CD4-positive, alpha-beta T cell treated with Interleukin-4 for 1 hour (primary cell): ENCODE results near the gene CLIC1.

Source experiments
- DNase-seq, 2 donors: peaks; one replicate each; pipeline ENCODE4 v3.0.0-alpha.2; 2020 to 2022

CLIC1 gene

DNA sequence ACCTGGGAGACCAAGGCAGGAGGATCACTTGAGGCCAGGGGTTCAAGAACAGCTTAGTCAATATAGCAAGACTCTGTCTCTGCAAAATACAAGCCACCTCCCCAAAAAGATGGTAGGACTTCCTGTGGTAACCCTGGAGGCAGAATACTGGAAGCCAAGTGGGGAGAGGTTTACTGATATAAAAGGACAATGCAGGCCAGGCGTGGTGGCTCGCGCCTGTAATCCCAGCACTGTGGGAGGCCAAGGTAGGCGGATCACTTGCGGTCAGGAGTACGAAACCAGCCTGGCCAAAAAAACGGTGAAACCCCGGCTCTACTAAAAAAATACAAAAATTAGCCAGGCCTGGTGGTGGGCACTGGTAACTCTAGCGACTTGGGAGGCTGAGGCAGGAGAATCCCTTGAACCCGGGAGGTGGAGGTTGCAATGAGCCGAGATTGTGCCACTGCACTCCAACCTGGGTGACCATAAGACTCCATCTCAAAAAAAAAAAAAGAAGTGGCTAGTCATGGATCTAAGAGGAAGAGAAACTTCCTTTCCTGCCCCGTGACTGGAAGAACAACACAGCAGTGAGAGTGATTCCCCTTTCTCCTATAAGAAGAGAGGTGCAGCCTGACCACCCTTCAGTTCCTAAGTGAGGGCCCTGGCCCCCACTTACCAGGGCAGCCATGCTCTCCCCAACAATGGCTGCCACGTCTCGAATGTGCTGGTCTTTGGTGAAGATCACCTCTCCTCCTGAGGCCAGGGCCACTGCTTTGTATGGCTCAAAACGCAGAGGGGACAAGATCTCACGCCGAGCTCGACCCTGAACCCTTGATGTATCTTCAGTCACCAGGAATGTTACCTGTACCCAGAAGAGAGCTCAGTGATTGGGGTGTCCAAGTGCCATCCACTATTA lies 32.3 kb upstream of the CLIC1 start:
- no peak for DNase-seq

GRCh38 chr6:31767096-31767645 lies 30.8 kb upstream of the CLIC1 start:
- DNase-seq = no peak

DNA sequence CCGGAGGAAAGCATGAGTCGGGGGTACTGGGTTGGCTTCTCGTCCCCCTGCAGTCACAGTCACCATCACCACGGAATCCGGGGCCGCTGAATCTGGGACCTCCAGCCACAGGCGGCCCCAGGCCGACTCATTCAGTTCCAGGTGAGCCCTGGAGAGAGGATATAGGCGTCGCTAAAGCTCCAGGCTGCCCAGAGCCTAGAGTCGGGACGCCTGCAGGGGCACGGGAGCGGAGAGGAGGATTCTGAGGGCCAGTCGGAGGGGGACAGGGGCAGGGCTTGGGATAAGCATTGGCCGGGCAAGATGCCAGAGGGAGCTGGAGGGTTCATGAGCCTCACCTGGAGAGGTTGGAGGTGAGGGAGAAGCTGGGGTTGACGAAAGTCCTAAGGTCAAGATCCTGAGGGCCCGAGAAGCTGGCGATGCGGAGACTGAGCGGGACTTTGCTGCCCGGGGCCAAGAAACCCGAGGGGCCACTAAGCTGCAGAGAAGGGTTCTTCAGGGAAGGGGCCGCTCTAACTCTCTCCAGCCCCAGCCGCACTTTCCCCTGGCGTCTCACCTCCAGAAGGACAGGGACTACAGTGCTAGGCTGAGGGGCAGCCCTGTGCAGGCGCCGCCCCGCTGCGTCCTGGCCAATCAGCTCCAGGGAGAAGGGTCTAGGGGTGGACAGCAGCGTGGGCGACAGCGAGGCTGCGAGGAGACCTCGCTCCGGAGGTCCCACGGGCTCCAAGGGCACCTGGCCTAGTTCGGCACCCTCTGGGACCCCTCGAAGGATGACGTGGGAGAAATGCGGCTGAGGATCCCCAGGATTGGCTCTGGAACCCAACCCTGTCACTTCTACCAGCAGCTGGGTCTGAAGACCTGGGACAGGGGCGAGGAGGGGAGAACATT lies 29.8 kb upstream of the CLIC1 start:
- DNase-seq = no peak

- DNase-seq = no peak
Measured at GRCh38 chr6:31765559-31765909, 29.2 kb upstream of the CLIC1 start.

DNA sequence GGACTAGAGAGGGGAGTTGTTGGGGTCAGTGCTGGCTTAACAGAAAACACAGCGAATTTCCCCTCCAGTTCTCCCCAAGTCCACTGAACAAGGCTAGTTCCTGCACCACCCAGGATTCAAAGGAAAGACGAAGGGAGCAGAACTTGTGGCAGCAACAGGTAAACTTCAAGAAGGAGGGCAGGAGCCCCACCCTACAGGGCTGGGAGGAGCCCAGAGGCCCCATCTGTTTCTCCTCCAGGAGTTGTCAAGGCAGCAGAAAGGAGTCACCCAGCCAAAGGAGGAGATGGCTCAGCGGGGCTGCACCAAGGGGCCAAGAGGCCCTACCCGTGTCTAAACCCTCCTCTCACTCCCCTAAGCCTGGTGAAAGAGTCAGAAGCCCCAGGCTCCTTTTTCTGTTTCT lies 27.9 kb upstream of the CLIC1 start:
- no peak for DNase-seq

GRCh38 chr6:31763619-31763940 lies 27.2 kb upstream of the CLIC1 start:
- DNase-seq = no peak

- no peak for DNase-seq
Measured at GRCh38 chr6:31762878-31763618, 26.7 kb upstream of the CLIC1 start.

GRCh38 chr6:31762356-31762755 lies 26.0 kb upstream of the CLIC1 start, which contains the start of gene SAPCD1:
SAPCD1 (plus strand) TSS chr6:31762656; CDS start chr6:31763055, 399 bp downstream.
- DNase-seq = no peak

- DNase-seq = no peak
Measured at GRCh38 chr6:31761343-31761742, 25.0 kb upstream of the CLIC1 start.

DNA sequence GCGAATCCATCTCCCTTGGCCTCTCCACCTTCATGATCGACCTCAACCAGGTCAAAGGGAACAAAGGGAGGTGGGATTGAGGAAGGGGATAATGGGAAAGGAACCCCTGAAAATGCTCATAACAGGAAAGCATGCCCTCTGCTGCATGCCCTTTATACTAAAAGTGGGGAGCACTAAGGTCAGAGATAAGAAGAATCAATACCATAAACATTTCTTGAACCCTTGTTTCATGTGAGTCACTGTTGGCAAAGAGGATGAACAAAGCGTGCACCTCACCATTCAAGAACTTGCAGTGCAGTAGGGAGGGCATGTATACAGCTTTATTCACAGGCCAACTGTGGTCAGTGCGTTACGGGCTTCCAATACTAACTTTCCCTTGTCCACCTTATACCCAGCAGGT lies 24.5 kb upstream of the CLIC1 start:
- DNase-seq = no peak

DNA sequence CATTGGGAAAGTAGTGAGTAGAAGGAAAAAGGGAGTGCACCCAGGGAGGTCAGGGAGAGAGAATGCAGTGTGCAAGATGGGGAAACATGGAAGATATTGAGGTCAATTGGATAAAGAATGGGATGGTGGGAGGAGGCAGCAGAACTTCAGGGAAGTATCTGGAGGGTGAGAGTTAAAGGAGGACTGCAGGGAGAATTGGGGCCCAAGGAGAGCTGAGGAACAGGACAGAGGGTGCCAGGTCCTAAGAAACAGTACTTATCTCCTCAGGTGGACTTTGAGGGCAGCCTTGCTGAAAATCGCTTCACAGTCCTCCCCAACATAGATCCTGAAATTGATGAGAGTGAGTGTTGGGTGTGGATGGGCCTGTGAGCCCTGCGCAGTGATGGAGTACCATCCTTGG lies 22.0 kb upstream of the CLIC1 start:
- no peak for DNase-seq

- DNase-seq = no peak
Measured at GRCh38 chr6:31752739-31753319, 16.5 kb upstream of the CLIC1 start.

- no peak for DNase-seq
Measured at GRCh38 chr6:31750411-31751022, 14.2 kb upstream of the CLIC1 start.

DNA sequence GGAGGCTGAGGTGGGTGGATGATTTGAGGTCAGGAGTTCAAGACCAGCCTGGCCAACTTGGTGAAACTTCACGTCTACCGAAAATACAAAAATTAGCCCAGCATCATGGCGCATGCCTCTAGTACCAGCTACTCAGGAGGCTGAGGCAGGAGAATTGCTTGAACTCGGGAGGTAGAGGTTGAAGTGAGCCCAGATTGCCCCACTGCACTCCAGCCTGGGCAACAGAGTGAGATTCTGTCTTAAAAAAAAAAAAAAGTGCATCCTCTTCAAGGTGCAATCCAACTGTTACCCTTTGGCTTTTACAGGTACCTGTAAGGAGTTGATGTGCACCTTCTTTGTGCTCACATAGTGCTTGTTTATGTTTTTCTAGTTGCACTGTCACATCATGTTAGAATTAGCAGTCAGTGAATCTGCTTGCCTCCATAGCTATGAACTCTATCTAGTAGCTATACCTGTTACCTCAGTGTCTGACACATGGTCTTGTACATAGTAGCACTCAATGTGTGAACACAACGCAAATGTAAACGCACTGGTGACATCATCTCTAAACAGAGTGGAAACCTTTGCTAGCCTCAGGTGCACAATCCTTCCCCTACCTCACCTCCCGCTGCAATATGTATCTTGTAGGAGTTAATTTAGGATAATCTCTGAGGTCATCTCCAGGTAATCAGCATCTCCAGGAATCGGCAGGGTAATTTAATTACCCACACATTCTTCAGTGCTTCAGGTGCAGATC lies 13.1 kb upstream of the CLIC1 start:
- DNase-seq = no peak

GRCh38 chr6:31744422-31744821 lies 8.1 kb upstream of the CLIC1 start:
- DNase-seq = no peak

- no peak for DNase-seq
Measured at GRCh38 chr6:31742894-31743293, 6.6 kb upstream of the CLIC1 start.

DNA sequence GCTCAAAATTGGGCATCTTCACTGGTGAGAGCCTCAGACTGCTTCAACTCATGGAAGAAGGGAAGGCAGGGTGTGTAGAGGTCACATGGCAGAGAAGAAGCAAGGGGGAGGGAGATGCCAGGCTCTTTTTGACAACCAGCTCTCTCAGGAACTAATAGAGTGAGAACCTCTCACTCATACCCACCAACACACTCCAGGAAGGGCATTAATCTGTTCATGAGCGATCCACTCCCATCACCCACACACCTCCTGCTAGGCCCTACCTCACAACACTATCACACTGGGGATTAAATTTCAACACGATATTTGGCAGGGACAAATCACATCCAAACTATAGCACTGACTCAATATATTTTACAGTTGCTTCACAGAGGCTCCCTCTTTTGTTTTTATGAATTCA lies 5.5 kb upstream of the CLIC1 start:
- no peak for DNase-seq

DNA sequence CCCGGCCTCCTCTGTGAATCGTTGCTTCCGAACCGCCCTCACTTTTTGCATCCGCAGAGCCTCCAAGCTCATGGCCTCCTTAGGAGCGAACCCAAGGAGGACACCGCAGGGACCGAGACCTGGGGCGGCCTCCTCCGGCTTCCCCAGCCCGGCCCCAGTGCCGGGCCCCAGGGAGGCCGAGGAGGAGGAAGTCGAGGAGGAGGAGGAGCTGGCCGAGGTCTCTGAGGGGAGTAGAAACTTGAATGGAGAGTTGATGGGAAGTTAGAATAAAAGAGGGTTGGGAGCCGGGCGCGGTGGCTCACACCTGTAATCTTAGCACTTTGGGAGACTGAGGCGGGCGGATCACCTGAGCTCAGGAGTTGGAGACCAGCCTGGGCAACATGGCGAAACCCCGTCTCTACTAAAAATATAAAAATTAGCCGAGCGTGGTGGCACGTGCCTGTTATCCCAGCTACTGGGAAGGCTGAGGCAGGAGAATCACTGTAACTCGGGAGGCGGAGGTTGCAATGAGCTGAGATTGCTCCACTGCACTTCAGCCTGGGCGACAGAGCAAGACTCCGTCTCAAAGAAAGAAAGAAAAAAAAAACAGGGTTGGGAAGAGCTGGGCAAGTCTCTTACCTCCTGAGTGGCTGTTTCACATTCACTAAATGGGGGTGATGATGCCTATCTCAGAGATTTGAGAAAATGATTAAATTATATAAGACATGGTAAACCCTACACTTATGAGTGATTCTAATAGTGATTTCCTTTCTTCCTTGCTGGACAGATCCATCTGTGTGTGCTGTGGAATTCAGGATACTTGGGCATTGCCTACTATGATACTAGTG lies 4.3 kb upstream of the CLIC1 start:
- no peak for DNase-seq

DNA sequence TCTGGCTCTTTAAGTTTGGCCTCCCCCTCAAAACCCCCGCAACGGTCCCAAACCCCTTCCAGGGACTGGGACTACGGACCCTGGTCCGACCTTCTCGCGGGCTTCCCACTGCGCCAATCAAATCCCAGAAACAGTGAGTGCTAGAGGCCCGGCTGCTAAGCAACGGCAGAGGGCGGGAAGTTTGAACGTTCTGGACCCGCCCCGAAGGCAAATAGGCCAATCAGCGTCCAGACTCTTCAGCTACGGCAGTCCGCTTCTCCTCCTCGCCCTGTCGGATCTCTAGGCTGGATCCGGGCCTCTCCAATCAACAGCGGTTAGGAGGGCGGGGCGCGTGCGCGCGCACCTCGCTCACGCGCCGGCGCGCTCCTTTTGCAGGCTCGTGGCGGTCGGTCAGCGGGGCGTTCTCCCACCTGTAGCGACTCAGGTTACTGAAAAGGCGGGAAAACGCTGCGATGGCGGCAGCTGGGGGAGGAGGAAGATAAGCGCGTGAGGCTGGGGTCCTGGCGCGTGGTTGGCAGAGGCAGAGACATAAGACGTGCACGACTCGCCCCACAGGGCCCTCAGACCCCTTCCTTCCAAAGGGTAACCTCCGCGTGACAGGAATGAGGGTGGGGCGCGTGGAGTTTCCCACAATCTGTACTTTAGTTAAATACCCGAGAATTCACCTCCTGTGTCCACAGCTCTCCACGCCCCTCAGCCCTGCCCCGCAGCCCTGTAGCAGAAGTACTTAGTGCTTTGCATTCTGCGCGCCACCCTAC lies 3.5 kb upstream of the CLIC1 start, which contains the start of gene MSH5:
Gene MSH5, plus strand, starts transcription at position 367 of the 758 bp plus-strand sequence. CDS start 462 bp downstream, outside the sequence.
- DNase-seq = peak; percentile 97 to 98
